ENCODE measurements around the gene CAPN13. TPM values are rescaled to one million over a fixed set of nuclear protein-coding genes. Genes with fewer than 3 reads are reported as not detected.

CAPN13 gene
- polyA plus RNA-seq, 1 of the 3 experiments (the other 2 are of a cell fraction), result not detected

DNA sequence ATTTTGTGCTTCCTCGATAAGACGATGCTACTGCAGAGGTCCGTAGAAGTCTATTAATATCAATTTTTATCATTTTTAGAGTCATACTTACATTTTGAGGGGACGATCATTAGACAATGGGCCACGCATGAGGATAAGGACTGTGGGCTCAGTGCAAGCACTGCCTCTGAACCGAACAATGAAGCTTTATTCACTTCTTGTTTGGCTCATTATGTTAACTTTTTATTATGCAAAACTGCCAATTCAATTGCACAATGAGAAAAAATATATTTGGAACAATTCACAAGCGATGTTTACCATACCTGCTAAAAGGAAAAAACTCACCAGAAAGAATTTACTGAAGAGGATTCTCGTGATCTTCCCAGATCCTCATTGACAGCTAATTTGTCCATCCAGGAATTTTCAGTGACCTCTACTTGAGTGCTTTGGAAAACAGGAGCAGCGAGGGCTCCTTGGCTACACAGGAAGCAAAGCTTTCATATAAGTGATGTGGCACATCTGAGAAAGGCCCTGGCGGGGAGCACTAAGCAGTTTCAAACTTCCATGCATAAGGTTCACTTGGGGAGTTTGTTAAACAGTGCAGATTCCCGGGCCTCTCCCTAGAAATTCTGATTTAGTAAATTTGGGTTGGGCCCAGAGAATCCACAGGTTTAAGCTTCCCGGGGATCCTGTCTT, 13.3 kb upstream of the CAPN13 start (continued):
- TF ChIP-seq GATA2 (CRISPR knock-in tag; IDR thresholded peaks at IDR 0.05) (no peak), RAD21 (IDR thresholded peaks at IDR 0.05; ENCODE audit: low read length) (no peak)
- TF ChIP-seq, protein P1, sequence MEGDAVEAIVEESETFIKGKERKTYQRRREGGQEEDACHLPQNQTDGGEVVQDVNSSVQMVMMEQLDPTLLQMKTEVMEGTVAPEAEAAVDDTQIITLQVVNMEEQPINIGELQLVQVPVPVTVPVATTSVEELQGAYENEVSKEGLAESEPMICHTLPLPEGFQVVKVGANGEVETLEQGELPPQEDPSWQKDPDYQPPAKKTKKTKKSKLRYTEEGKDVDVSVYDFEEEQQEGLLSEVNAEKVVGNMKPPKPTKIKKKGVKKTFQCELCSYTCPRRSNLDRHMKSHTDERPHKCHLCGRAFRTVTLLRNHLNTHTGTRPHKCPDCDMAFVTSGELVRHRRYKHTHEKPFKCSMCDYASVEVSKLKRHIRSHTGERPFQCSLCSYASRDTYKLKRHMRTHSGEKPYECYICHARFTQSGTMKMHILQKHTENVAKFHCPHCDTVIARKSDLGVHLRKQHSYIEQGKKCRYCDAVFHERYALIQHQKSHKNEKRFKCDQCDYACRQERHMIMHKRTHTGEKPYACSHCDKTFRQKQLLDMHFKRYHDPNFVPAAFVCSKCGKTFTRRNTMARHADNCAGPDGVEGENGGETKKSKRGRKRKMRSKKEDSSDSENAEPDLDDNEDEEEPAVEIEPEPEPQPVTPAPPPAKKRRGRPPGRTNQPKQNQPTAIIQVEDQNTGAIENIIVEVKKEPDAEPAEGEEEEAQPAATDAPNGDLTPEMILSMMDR (IDR thresholded peaks at IDR 0.05), result no peak

DNA sequence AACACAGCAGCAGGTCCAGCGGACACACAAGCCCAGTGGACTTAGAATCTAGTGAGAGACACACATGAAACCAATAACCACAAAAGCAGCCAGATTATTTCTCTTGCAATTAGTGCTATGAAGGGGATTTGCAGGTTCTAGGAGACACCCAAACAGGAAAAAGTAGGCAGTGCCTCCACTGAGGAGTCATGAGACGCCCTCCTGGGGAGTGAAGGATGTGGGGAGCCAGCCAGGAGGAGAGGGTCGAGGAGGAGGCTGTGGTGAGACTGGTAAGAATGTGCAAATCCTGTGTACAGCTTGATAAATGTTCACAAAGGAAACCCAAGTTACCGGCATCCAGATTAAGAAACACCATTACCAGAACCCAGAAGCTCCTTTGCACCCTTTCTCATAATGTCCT, 2.7 kb upstream of the CAPN13 start:
- TF ChIP-seq RFX5 (IDR thresholded peaks at IDR 0.05; ENCODE audit: low read length) (no peak), JUND (IDR thresholded peaks at IDR 0.05) (no peak), NRF1 (IDR thresholded peaks at IDR 0.05; ENCODE audit: low read depth, low read length) (no peak), TCF12 (IDR thresholded peaks at IDR 0.05) (no peak)
- TF ChIP-seq, protein P2, sequence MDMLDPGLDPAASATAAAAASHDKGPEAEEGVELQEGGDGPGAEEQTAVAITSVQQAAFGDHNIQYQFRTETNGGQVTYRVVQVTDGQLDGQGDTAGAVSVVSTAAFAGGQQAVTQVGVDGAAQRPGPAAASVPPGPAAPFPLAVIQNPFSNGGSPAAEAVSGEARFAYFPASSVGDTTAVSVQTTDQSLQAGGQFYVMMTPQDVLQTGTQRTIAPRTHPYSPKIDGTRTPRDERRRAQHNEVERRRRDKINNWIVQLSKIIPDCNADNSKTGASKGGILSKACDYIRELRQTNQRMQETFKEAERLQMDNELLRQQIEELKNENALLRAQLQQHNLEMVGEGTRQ (IDR thresholded peaks at IDR 0.05; ENCODE audit: borderline replicate concordance, low read depth, low read length), result no peak
- Histone ChIP-seq H3K27me3 (ENCODE audit: insufficient read depth) (no peaks in the 10 kb centered on the region), H3K9me3 (no peaks in the 10 kb centered on the region), H2AFZ (ENCODE audit: low read depth) (no peak overlapping the region), H3K79me2 (ENCODE audit: insufficient read depth) (no peaks in the 10 kb centered on the region), H3K27ac (ENCODE audit: low read depth in 2 of 2, low read length in 1 of 2) (no peak overlapping the region), H4K20me1 (ENCODE audit: insufficient read depth) (no peaks in the 10 kb centered on the region), H3K9ac (no peak overlapping the region), H3K4me1 (ENCODE audit: control insufficient read depth in 1 of 2, insufficient read depth in 2 of 2, low read depth in 1 of 2, low read length in 1 of 2) (no peaks in the 10 kb centered on the region), H3K36me3 (replicated peaks in 1 of 2; ENCODE audit: control insufficient read depth in 1 of 2, insufficient read depth in 2 of 2, low read length in 1 of 2) (no peaks in the 10 kb centered on the region), H3K4me2 (no peak overlapping the region), H3F3A (replicated peaks; ENCODE audit: insufficient read depth) (no peaks in the 10 kb centered on the region), H3K9me2 (no peaks in the 10 kb centered on the region), H3K4me3 (ENCODE audit: low read depth in 2 of 2, low read length in 1 of 2) (no peak overlapping the region)
- no peak for DNase-seq
- CTCF ChIA-PET, result interaction anchor here (1.3 kb wide), 1 partner anchor 52 kb away, joined by 4 read pairs; no protein-coding TSS in a partner anchor
- POLR2A ChIA-PET, result no interaction called here
- WGBS (ENCODE audit: low lambda C conversion rate), result 14% methylated on average over 4 of the region's 4 CpGs

DNA sequence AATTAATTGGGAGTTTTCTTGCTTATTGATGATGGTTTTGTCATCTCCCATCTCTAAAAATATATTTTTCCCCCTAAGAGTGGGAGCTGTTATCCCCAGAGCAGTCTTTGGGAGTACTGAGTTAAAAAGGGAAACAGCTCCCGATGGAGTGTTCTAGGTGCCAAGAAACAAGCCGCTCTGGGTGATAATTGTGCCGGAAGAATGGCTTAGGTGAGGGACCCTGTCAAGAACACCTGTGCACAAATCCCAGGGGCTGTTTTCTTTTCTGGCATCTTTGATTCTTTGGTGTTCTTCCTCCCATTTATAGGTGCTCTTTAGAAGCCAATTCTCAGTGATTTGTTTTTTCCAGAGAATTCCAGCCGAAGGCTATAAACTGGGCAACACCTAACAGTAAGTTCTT, 1.4 kb upstream of the CAPN13 start:
- Histone ChIP-seq H3K36me3 (replicated peaks in 1 of 2; ENCODE audit: control insufficient read depth in 1 of 2, insufficient read depth in 2 of 2, low read length in 1 of 2) (no peaks in the 10 kb centered on the region), H3K79me2 (ENCODE audit: insufficient read depth) (no peaks in the 10 kb centered on the region), H3K9ac (no peak overlapping the region), H3K9me2 (no peaks in the 10 kb centered on the region), H3K27me3 (ENCODE audit: insufficient read depth) (no peaks in the 10 kb centered on the region), H3K4me2 (no peak overlapping the region), H3K4me3 (ENCODE audit: low read depth in 2 of 2, low read length in 1 of 2) (no peak overlapping the region), H2AFZ (ENCODE audit: low read depth) (no peak overlapping the region), H3F3A (replicated peaks; ENCODE audit: insufficient read depth) (no peaks in the 10 kb centered on the region), H3K9me3 (no peaks in the 10 kb centered on the region), H3K4me1 (ENCODE audit: control insufficient read depth in 1 of 2, insufficient read depth in 2 of 2, low read depth in 1 of 2, low read length in 1 of 2) (no peaks in the 10 kb centered on the region), H3K27ac (ENCODE audit: low read depth in 2 of 2, low read length in 1 of 2) (no peak overlapping the region), H4K20me1 (ENCODE audit: insufficient read depth) (no peaks in the 10 kb centered on the region)
- TF ChIP-seq RXRA (IDR thresholded peaks at IDR 0.05; ENCODE audit: borderline replicate concordance, low read depth) (no peak), JUND (IDR thresholded peaks at IDR 0.05) (no peak), RCOR1 (IDR thresholded peaks at IDR 0.05; ENCODE audit: low read length) (no peak), RFX5 (IDR thresholded peaks at IDR 0.05; ENCODE audit: low read length) (no peak)
- TF ChIP-seq, protein P1 (IDR thresholded peaks at IDR 0.05), result no peak
- 57% methylated on average over 4 of the region's 4 CpGs for WGBS (ENCODE audit: low lambda C conversion rate)
- CTCF ChIA-PET, result interaction anchor here (0.8 to 3.3 kb wide), 2 partner anchors 12 to 97 kb away, joined by 3 to 10 read pairs; no protein-coding TSS in a partner anchor
- POLR2A ChIA-PET, result no interaction called here
- no peak for DNase-seq

All from SK-N-SH (cell line).